ENCODE measurements around the gene WDR83. TPM values are rescaled to one million over a fixed set of nuclear protein-coding genes. Genes with fewer than 3 reads are reported as not detected.
"Not testable (repeated sequence)": the region's sequence is repeated elsewhere in the genome, so short reads cannot be mapped to it uniquely, and the experiment has no call there.

The WDR83 gene
- total RNA-seq, 2 experiments from 2014 or later: 17.5 to 23.2 TPM

- H3K9me3 Mint-ChIP-seq: no peaks in the 10 kb centered on the region
- H3K4me3 Mint-ChIP-seq: no peak overlapping the region
- intact Hi-C loops (cut with micrococcal nuclease): no loop called here
- no peaks in the 10 kb centered on the region for H3K27me3 Mint-ChIP-seq
- ChIA-PET CTCF (interaction anchor here (1.2 to 2.2 kb wide), 4 partner anchors 11 to 75 kb away, joined by 3 to 13 read pairs (median 8); partner anchors contain the start of genes MAN2B1 and WDR83), POLR2A (interaction anchor here (1.7 kb wide), 1 partner anchor 15 kb away, joined by 7 read pairs; no protein-coding TSS in a partner anchor)
- ATAC-seq: no peak
- TF ChIP-seq CTCF (IDR thresholded peaks at IDR 0.05): no peak
- H3K36me3 Mint-ChIP-seq (ENCODE audit: low read depth): peaks cover 35% of the 10 kb centered on the region
- peaks cover 25% of the 10 kb centered on the region for H3K4me1 Mint-ChIP-seq (ENCODE audit: low read depth)
- DNase-seq: no peak
- H3K27ac Mint-ChIP-seq: no peak overlapping the region
These were observed 27.9 kb upstream of the WDR83 start for GRCh38 chr19:12638611-12639182.

- Mint-ChIP-seq H3K36me3 (ENCODE audit: low read depth) (peaks cover 28% of the 10 kb centered on the region), H3K4me3 (peak overlapping the region; percentile 73), H3K9me3 (no peaks in the 10 kb centered on the region), H3K27ac (peak overlapping the region; percentile 84), H3K27me3 (no peaks in the 10 kb centered on the region), H3K4me1 (ENCODE audit: low read depth) (peaks cover 23% of the 10 kb centered on the region)
- POLR2A ChIA-PET: interaction anchor here (1.0 to 1.7 kb wide), 12 partner anchors 9 to 455 kb away, joined by 3 to 7 read pairs (median 4); a partner anchor contains a TSS
- peak; percentile 89 for TF ChIP-seq CTCF (IDR thresholded peaks at IDR 0.05)
- DNase-seq: peak; percentile 96
- peak; percentile 93 for ATAC-seq
- CTCF ChIA-PET: interaction anchor here (0.7 to 2.2 kb wide), 21 partner anchors 9 to 957 kb away, joined by 3 to 13 read pairs (median 3); partner anchors contain the start of genes MAN2B1, WDR83, ZNF490 and ZNF791
- intact Hi-C loops (cut with micrococcal nuclease): no loop called here
These were observed 26.6 kb upstream of the WDR83 start for GRCh38 chr19:12639901-12640613.

GRCh38 chr19:12641456-12641855 is 25.2 kb upstream of the WDR83 start:
- Mint-ChIP-seq H3K4me3 (no peak overlapping the region), H3K27ac (no peak overlapping the region), H3K4me1 (ENCODE audit: low read depth) (peaks cover 18% of the 10 kb centered on the region), H3K27me3 (no peaks in the 10 kb centered on the region), H3K36me3 (ENCODE audit: low read depth) (peaks cover 26% of the 10 kb centered on the region), H3K9me3 (no peaks in the 10 kb centered on the region)
- ATAC-seq (no peak), DNase-seq (no peak)
- intact Hi-C loops (cut with micrococcal nuclease): no loop called here
- ChIA-PET POLR2A (interaction anchor here (0.7 kb wide), 1 partner anchor 20 kb away, joined by 3 read pairs; no protein-coding TSS in a partner anchor), CTCF (interaction anchor here (0.7 kb wide), 3 partner anchors 7 to 35 kb away, joined by 3 read pairs; no protein-coding TSS in a partner anchor)
- TF ChIP-seq CTCF (IDR thresholded peaks at IDR 0.05): no peak

GRCh38 chr19:12642506-12642905 is 24.1 kb upstream of the WDR83 start:
- POLR2A ChIA-PET: no interaction called here
- TF ChIP-seq CTCF (IDR thresholded peaks at IDR 0.05): no peak
- Mint-ChIP-seq H3K4me1 (ENCODE audit: low read depth) (peaks cover 14% of the 10 kb centered on the region), H3K27me3 (no peaks in the 10 kb centered on the region), H3K27ac (no peak overlapping the region), H3K36me3 (ENCODE audit: low read depth) (peaks cover 27% of the 10 kb centered on the region), H3K4me3 (no peak overlapping the region), H3K9me3 (no peaks in the 10 kb centered on the region)
- CTCF ChIA-PET: no interaction called here
- no peak for DNase-seq
- ATAC-seq: no peak
- intact Hi-C loops (cut with micrococcal nuclease): no loop called here

GRCh38 chr19:12643716-12644115 is 22.9 kb upstream of the WDR83 start:
- H3K27me3 Mint-ChIP-seq; DNase-seq; H3K9me3 Mint-ChIP-seq; CTCF ChIA-PET; POLR2A ChIA-PET; H3K27ac Mint-ChIP-seq; ATAC-seq; intact Hi-C loops (cut with micrococcal nuclease); H3K4me3 Mint-ChIP-seq: not testable (repeated sequence)
- Mint-ChIP-seq H3K4me1 (ENCODE audit: low read depth) (peaks cover 17% of the 10 kb centered on the region), H3K36me3 (ENCODE audit: low read depth) (peaks cover 33% of the 10 kb centered on the region)
